ENCODE data around the gene RAB27A.
"Not testable (repeated sequence)": the region's sequence is repeated elsewhere in the genome, so short reads cannot be mapped to it uniquely, and the experiment has no call there.

Gene RAB27A

GRCh38 chr15:55289746-55290527 lies at the start of gene RAB27A:
Gene RAB27A, minus strand, starts transcription at chr15:55289813. Its CDS starts 54,879 bp downstream, at chr15:55234934.
- in situ Hi-C loops (cut with MboI; ENCODE audit: low sequenced_read_pairs): no loop called here

GRCh38 chr15:55337160-55337559 lies 47.5 kb upstream of the RAB27A start:
- in situ Hi-C loops (cut with MboI; ENCODE audit: low sequenced_read_pairs): no loop called here

- in situ Hi-C loops (cut with MboI; ENCODE audit: low sequenced_read_pairs): no loop called here
These were observed 45.4 kb upstream of the RAB27A start for GRCh38 chr15:55334997-55335396.

- in situ Hi-C loops (cut with MboI; ENCODE audit: low sequenced_read_pairs): no loop called here
These were observed 44.8 kb upstream of the RAB27A start for GRCh38 chr15:55334371-55334770.

GRCh38 chr15:55327387-55327786 lies 37.8 kb upstream of the RAB27A start:
- in situ Hi-C loops (cut with MboI; ENCODE audit: low sequenced_read_pairs): no loop called here

- in situ Hi-C loops (cut with MboI; ENCODE audit: low sequenced_read_pairs): no loop called here
These were observed 32.9 kb upstream of the RAB27A start for GRCh38 chr15:55322467-55322866.

GRCh38 chr15:55320963-55321362 lies 31.4 kb upstream of the RAB27A start:
- in situ Hi-C loops (cut with MboI; ENCODE audit: low sequenced_read_pairs): no loop called here

GRCh38 chr15:55320238-55320550 lies 30.6 kb upstream of the RAB27A start:
- in situ Hi-C loops (cut with MboI; ENCODE audit: low sequenced_read_pairs): no loop called here

GRCh38 chr15:55319537-55320237 lies 30.1 kb upstream of the RAB27A start:
- in situ Hi-C loops (cut with MboI; ENCODE audit: low sequenced_read_pairs): no loop called here

- in situ Hi-C loops (cut with MboI; ENCODE audit: low sequenced_read_pairs): no loop called here
These were observed 29.2 kb upstream of the RAB27A start, which contains the start of the genes PIGB and PIGBOS1 for GRCh38 chr15:55318588-55319494. Gene PIGB, plus strand, starts transcription at chr15:55319222. Its CDS starts 29 bp downstream, at chr15:55319251. Gene PIGBOS1, minus strand, starts transcription at chr15:55319123. Its CDS starts 1,331 bp downstream, at chr15:55317792.

GRCh38 chr15:55302801-55303200 lies 13.2 kb upstream of the RAB27A start:
- in situ Hi-C loops (cut with MboI; ENCODE audit: low sequenced_read_pairs): not testable (repeated sequence)

GRCh38 chr15:55297315-55297714 lies 7.7 kb upstream of the RAB27A start:
- in situ Hi-C loops (cut with MboI; ENCODE audit: low sequenced_read_pairs): no loop called here

GRCh38 chr15:55290528-55291057 lies 980 bp upstream of the RAB27A start:
- in situ Hi-C loops (cut with MboI; ENCODE audit: low sequenced_read_pairs): no loop called here

- in situ Hi-C loops (cut with MboI; ENCODE audit: low sequenced_read_pairs): no loop called here
These were observed 435 bp downstream of the RAB27A start for GRCh38 chr15:55289011-55289745.

GRCh38 chr15:55288006-55288717 lies 1.5 kb downstream of the RAB27A start:
- in situ Hi-C loops (cut with MboI; ENCODE audit: low sequenced_read_pairs): no loop called here

GRCh38 chr15:55286442-55287189 lies 3.0 kb downstream of the RAB27A start:
- in situ Hi-C loops (cut with MboI; ENCODE audit: low sequenced_read_pairs): not testable (repeated sequence)

GRCh38 chr15:55284426-55284825 lies 5.2 kb downstream of the RAB27A start:
- in situ Hi-C loops (cut with MboI; ENCODE audit: low sequenced_read_pairs): no loop called here

GRCh38 chr15:55283379-55284147 lies 6.0 kb downstream of the RAB27A start:
- in situ Hi-C loops (cut with MboI; ENCODE audit: low sequenced_read_pairs): no loop called here

All from hTERT RPE-1 (cell line).